ENCODE results near the gene MYL12B.
"Not testable (repeated sequence)": the region's sequence is repeated elsewhere in the genome, so short reads cannot be mapped to it uniquely, and the experiment has no call there.

Gene MYL12B

DNA sequence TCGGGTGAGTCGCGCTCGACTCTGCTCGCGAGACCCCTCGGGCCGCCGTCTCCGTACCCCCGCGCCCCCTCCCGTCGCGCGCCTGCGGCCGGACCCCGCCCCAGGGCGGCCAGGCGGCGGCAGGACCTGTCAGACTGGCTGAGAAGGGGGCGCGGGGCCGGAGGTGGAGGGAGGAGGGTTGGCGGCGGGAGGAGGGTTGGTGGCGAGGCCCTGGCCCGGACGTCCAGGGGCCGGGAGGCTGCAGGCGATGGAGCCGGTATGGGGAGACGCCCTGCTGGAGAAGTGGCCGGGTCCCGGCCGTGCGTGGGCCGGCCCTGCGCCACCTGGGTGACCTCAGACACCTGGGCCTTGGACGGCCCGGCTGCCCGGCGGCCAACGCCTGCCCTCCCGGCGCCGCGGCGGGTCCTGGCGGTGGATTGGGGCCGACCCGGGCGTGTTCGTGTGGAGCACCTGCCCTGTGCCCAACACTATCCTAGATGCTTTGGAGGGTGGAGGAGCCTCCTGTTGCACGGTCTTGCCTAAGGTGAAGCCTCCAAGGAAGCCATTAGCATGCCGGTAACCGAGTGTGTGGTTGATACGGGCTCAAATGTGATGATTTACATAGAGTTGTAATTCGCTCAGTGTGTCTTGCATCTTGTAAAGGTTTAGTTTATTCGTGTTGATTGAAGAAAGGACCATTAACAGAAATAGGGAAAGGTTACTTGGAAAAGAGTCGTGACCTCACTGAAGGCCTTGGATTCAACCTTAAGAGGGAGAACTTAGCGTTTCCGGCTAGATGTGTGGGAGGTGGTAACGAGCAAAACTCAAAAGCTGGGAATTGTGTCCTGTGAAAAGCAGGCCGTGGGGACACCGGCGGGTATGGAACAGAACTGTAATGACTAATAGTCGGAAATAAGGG, 550 bp downstream of the MYL12B start:
- DNase-seq (ENCODE audit: low spot score), result no peak

DNA sequence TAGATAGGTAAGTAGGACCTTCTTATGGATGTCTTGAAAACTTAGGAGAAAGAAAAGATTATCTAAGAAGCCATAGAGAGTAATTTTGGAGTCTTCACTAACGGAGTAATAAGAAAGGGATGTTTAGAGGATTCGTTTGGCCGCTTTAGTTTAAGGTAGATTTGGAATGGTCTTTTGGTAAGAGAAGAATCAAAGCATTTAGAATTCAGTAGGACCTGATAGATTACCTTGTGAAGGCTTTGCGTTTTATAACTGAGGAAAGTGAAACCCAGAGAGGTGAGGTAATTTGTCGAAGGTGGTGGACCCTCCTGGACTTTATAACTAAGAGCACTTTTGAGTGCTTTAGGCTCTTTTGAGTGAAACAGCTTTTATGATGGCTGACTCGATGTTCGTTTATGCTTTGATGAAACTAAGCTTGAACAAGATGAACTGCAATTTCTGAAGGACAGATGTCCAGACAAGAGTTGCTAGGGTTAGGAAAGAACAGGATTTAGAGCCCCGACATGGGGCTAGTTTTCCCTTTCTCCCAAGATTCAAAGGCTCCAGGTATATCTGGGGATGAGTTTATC, 1.3 kb downstream of the MYL12B start:
- no peak for DNase-seq (ENCODE audit: low spot score)

DNA sequence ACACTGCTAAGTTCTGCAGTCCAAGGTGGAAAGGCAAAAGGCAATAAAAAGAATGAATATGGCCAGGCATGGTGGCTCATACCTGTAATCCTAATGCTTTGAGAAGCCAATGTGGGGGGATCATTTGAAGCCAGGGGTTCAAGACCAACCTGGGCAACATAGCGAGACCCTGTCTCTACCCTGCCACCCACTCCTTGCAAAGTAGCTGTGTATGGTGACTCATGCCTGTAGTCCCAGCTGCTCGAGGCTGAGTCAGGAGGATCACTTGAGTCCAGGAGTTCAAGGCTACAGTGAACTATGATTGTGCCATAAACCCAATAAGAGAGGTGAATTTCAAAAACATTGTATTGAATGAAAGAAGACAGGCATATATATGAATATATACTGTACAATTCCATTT, 2.4 kb downstream of the MYL12B start:
- DNase-seq (ENCODE audit: low spot score), result no peak

DNA sequence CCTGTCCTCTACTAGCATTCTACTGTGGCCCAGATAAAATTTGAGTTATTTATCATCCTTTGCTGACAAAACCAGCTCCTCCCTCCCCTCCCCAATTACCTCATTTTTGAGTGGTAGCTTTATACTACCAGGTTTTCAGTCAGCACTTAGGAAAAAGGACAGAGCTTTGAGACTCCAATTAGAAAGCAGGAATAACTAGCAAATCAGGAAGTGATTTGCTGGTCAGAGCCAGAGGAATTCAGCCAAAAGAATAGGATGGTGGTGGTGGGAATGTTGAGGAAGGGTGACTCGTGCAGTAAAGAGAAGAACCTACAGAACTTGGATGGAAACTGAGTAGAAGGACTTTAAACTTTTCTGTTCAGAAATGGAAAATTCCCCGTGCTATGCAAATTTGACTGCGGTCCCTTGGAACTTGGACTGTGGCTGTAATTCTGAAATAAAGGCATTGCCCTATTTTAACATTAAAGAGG, 3.7 kb downstream of the MYL12B start:
- DNase-seq (ENCODE audit: low spot score), result peak; percentile 24

DNA sequence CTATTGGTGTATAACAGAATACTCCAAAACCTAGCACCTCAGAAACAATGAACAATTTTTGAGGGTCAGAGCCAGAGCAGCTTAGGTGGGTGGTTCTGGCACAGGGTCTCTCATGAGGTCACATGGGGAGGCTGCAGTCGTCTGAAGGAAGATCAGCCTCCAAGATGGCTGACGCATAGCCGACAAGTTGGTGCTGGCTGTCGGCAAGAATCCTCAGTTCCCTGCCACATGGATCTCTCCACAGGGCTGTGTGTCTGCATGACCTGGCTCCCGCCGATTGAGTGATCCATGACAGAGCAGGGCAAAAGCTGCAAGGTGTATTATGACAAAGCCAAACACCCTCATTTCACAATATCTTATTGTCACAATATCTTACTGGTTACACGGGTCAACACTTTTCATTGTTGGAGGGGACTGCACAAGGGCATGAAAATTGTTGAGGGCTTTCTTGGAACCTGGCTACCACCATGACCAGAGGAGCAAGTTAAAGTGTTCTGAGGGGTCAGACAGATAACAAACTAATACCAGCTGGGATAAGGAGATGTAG, 4.2 kb downstream of the MYL12B start:
- no peak for DNase-seq (ENCODE audit: low spot score)

DNA sequence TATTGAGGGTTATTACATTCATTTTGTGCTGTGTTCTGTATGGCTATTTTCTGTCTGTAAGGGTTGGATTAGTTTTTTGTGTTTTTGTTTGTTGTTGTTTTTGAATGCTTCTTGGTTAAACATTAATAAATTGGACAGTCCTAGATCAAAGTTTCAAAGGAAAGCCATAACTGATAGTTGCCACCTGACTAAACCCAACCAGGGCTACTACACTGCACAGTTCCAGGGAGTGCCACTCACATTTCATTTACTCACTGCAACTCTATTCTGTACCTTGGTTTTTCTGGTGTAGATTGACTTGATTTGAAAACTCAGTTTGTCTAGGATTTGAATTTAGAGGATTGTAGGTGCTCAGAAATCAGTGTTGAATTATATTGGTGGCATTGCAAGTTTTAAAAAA, 6.4 kb downstream of the MYL12B start:
- DNase-seq (ENCODE audit: low spot score), result no peak

DNA sequence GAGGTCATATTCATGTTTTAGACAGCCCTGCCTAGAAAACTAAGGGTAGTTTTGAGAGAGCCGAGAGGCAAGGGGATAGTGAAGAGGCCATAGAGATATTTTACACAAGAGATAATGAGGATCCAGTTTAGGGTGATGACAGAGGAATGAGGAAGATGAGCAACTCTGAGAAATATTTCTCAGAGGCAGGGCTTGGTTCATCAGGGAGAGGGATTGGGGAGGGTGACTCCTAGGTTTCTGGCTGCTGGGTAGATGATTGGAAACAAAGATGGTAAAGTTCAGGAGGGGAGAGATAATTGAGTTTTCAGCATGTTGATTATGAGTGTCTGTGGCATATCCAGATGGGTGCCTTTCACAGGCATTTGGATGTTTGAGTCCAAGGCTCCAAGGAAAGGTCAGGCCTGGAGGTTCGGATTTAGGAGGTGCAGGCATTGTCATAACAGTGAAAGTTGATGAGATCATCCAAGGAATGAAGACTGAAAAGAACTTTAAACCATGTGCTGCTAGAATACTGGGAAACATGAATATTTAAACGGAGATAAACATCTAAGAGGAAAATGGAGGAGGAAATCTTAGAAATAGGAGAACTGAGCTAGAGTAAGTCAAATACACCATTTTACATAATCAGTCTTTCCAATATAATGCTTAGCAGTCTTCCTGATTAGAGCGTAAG, 7.4 kb downstream of the MYL12B start:
- peak; percentile 70 for DNase-seq (ENCODE audit: low spot score)

DNA sequence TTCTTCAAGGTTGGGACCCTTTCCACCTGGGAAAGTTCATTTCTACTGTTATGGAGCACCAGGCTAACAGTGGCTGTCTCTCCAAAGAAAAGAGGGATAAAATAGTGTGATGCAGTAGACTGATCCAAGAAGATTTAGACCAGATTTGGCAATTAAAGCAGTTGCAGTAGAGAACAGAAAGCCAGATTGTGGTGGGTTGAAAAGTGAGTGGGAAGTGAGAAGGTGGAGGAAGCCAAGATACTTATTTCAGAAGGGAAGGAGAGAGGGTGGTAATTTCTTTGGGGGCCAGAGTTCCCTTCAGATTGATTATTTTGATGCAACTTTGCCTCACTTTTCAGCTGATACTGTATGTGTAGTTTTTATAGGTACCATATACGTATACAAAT, 8.0 kb downstream of the MYL12B start:
- no peak for DNase-seq (ENCODE audit: low spot score)

DNA sequence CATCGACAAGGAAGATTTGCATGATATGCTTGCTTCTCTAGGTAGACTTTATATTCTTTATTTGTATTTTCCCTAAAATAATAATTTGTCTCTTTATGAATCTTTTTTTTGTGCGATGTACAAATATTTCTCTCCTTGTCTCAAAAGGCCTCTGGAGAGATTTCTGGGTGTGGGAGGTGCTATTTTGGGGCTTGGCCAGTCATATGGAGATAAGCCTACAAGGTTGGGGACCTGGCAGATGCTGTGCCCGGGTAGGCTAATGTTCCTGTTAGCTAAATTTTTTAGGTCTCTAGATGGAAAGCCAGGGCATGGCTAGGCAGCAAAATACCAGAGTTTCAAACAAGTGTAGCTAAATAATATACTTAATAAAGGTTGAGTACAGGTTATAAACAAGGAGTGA, 11.1 kb downstream of the MYL12B start:
- DNase-seq (ENCODE audit: low spot score), result no peak

DNA sequence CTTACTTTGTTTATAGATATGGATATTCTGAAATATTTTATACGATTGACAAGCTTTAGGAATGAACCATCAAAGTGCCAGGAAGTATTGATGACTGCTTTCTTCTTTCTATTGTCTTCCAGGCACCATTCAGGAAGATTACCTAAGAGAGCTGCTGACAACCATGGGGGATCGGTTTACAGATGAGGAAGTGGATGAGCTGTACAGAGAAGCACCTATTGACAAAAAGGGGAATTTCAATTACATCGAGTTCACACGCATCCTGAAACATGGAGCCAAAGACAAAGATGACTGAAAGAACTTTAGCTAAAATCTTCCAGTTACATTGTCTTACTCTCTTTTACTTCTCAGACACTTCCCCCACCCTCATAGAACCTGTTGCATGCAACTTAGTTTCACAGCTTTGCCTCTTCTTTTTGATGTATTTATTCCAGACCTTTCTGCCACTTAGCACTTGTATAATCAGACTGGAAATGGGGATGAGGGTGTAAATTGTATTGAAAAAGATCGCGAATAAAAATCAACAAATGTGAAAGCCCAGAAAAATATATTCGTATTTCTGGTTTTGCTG, 15.8 kb downstream of the MYL12B start:
- DNase-seq (ENCODE audit: low spot score), result not testable (repeated sequence)

DNA sequence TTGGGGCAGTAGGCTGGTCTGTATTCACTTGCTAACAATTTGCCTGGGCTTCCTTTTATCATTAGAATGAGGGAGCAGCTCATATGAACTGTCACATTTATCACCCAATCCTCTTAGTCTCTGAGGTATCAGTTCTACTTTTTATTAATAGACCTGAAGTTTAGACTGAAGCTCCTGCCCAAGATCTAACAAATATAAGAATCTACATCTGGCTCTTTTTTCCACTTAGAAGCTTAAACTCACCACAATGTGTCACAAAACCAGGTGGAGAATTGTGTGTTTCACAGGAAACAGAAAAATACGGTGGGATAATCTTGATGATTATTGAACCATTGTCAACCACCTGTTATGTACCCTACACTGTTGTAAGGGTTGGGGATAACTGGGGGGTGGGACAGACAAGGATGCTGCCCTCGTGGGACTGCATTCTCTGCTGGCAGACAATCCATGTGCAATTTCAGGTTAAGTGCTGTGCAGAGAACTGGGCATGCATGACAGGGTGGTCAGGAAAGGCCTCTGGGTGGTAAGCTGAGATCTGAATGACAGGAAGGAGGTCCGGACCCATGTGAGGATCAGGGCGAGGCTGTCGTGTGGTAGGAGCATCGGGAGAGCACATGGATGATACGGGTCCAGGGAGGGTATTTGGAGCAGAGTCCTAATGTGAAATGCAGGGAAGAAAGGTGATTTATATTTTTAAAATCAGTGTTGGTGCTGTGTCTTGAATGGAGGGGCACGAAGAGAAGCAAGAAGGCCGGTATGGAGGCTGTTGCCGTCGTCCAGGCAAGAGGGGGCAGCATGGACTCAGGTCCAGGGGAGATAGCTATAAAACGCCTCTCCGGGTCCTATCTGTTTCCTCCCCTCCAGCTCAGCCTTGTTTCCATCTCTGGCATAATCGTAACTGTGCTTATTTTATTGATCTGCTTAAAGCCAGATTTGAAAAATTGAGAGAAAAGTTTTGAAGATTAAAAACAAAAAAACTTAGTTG, 17.6 kb downstream of the MYL12B start:
- DNase-seq (ENCODE audit: low spot score), result no peak

DNA sequence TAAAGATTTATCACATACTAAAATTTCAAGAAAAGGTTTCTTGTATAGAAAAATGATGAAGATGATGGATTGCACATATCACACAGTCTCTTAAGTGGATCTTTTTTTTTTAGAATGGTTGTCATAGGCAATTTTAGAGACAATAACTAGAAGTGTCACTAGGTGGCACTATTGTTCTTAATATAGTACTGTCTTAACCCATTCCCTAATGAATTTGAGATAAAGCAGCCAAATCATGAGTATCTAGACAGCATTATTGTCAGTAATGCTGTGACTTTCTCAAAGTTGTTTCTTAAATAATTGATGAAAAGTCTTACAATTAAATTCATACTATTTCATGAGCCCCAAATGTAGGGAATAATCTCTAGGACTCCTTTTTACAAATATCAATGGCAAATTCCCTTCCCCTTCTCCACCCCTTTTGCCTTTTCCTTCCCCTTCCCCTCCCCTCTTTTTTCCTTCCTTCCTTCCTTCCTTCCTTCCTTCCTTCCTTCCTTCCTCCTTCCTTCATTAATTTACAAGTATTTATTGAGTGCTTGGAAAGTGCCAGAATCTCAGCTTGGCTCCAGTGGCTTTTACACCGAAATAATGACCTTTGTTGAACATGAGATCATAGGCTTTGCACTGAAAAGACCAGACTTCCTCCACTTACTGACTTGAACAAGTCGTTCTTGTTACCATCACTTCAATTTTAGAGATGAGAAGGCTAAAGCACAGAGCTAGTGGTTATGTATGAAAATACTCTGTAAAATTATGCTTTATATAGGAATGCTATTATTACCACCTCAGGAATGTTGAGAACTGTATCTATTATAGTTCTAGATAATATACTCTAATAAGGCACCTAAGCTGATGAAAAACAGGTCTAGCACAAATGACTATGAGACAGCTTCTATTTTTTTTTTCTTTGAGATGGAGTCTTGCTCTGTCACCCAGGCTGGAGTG, 19.8 kb downstream of the MYL12B start:
- DNase-seq (ENCODE audit: low spot score), result peak; percentile 60

DNA sequence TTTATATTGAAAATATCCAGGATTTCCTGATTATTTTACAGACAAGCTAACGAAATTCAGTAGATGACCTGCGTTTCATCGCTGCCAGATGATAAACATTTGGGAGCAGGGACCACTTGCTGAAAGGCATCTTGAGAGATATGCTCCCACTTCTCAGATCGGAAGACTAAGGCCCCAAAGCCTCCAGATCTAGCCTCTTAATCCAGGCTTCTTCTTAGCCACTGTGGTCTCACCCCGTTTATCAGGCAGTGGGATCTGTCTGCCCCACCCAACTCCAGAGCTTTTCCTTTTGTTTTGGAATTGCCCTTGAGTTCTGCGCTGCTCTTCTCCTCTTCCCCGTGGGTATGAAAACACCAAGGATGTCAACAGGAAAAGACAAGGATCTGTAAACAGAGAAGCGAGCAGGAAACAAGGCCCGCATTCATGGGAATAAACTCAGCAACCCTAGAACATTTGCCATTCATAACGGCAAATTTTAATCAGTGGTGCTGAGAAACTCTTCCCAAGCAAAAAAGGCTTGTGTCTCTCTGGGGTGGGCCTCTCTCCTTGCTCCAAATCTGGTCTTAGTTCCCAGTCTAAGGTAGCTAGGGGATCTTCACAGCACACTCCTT, 21.4 kb downstream of the MYL12B start:
- DNase-seq (ENCODE audit: low spot score), result no peak

DNA sequence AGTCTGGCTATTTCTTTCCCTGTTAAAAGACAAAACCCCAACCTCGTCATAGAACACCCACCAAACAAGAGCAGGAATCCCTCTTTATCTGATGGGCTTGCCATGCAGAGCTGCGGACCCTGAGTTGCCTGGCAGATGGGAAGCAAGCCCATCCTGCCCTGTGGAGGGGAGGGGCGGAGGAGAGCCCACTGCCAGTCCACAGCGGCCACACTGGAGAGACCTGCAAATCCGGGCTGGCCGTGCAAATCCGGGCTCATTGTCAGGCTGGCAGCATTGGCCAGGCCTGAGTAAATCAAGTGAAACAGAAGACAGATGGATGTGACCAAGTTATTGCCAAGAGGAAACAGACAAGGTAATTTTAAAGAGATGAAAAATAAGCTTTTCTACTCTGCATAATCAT, 22.0 kb downstream of the MYL12B start:
- no peak for DNase-seq (ENCODE audit: low spot score)

DNA sequence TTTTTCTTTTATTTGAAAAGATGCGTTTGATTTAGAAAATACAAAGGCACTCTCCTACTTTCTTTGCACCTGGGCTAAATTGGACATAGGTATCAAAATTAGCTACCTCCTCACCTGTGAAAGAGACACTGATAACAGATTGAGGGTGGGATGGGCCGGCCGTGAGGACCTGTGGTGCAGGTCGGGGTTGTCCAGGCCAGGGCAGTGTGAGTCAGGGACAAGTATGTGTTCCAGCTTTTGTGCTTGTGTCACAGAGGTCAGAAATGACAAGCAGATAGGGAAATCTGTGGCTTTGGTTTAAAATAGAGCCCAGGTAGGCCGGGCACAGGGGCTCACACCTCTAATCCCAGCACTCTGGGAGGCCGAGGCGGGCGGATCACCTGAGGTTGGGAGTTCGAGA, 22.6 kb downstream of the MYL12B start:
- no peak for DNase-seq (ENCODE audit: low spot score)

DNA sequence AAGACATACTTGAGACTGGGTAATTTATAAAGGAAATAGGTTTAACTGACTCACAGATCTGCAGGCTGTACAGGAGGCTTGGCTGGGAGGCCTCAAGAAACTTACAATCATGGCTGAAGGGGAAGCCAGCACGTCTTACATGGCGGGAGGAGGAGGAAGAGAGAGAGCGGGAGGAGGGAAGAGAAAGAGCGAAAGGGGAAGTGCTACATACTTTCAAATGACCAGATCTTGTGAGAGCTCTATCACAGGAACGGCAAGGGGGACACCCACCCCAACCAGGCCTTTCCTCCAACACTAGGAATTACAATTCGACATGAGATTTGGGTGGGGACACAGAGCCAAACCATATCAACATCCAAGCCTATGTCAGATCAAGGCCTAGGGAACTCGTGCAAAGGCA, 24.2 kb downstream of the MYL12B start:
- no peak for DNase-seq (ENCODE audit: low spot score)

DNA sequence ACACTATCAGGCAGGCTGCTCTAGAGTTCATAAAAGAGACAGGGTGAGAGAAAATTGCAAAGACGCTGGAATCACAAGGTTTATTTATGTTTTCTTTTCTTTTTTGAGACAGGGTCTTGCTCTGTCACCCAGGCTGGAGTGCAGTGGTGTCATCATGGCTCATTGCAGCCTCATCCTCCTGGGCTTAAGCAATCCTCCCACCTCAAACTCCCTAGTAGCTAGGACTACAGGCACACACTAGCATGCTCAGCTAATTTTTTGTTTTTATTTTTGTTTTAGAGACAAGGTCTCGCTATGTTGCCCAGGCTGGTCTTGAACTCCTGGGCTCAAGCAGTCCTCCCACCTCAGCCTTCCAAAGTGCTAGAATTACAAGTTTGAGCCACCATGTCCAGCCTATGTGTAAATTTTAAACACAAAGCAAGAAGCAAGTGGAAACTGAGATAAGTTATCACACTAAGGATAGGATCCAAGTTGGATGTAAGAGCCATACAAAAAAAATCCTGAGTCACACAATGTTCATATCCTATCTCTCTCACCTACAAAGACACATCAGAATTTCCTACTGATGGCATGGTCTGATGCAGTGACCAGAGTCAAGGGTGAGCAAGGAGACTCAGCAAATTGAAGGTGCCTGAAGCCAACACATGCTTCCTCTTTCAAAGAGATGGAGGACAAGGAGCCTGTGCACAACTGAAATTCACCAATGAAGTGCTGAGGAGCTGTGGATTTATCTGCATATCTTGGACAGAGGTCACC, 31.4 kb downstream of the MYL12B start:
- DNase-seq (ENCODE audit: low spot score), result no peak

DNA sequence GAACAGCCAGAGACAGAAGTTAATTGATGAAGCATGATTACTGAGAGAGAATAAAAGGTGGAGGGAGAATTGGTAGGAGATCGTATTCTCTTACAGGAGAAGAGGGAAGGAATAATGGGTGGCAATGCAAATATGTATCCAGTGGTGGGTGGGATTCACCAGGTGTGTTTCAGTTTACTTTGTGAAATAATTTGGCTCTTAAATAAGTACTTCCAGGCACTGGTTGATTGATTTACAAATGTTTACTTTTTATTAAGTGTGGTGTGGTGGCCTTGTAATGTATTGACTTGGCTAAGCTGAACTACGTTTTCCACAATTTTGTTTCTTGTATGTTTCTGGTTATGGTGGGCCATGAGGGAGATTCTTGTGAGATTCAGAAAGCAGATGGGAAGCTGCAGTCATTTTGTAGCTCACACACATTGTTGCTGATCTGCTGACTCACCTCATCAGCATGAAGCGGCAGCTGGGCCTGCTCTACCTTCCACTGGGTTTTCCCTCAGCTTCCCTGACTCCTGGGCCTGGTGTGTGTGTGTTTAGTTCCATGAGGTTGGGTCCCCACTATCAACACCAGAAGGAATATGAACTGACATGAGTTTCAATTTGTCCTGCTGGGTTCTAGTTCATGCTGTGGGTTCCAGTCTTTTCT, 32.6 kb downstream of the MYL12B start:
- DNase-seq (ENCODE audit: low spot score), result no peak

All from AG20443 (cell line).